Choroid plexus epithelial cell (primary cell): ENCODE measurements around the gene NBAS.

Experiments used
- DNase-seq: peaks from one replicate; pipeline ENCODE4 v3.0.0-alpha.2; 2010; ENCODE audit warnings: low read depth
- H3K4me3 ChIP-seq: 2 replicates; pipeline ENCODE4 v1.5.1; 2011; ENCODE audit warnings: low read depth, mild to moderate bottlenecking, control low read depth, low read length, moderate library complexity
- CTCF ChIP-seq: conservative IDR thresholded peaks from 2 replicates; pipeline ENCODE4 v1.5.1; 2011; ENCODE audit warnings: low read depth, mild to moderate bottlenecking, control low read depth, inconsistent platforms, low read length, moderate library complexity

The NBAS gene

DNA sequence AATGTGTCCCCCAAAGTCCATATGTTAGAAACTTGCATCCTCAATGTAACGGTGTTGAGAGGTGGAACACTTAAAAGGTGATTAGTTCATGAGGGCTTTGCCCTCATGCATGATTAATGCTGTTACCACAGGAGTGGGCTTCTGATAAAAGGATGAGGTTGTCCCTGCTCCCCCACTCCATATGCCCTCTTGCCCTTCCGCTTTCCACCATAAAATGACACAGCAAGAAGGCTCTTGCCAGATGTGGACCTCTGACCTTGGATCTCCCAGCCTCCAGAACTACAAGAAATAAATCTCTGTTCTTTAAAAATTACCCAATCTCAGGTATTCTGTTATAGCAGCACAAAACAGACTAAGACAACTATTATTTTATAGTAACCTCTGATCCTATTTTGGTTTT lies 412.1 kb downstream of the NBAS start:
- no peak for DNase-seq
- no peak for TF ChIP-seq CTCF
- H3K4me3 ChIP-seq: no peak overlapping the region

GRCh38 chr2:15147591-15147990 lies 413.5 kb downstream of the NBAS start:
- TF ChIP-seq CTCF: no peak
- no peak overlapping the region for H3K4me3 ChIP-seq
- DNase-seq: no peak

DNA sequence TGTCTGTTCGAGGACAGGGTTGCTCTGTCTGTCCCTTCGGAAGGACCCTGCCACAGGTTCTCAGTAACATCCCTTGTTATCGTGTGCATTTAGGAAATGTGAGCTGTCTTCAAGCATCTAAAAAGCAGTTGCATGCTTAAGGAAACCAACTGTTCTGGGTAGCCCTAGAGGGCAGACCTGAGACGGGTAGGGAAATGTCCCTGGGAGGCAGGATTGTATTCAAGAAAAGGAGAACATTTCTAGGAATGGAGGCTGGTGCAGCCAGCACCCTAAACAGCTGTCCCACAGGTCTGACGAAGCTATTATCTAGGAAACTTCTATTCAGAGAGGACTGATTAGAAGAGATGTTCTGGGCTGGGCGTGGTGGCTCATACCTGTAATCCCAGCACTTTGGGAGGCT lies 414.2 kb downstream of the NBAS start:
- no peak overlapping the region for H3K4me3 ChIP-seq
- no peak for TF ChIP-seq CTCF
- DNase-seq: no peak

DNA sequence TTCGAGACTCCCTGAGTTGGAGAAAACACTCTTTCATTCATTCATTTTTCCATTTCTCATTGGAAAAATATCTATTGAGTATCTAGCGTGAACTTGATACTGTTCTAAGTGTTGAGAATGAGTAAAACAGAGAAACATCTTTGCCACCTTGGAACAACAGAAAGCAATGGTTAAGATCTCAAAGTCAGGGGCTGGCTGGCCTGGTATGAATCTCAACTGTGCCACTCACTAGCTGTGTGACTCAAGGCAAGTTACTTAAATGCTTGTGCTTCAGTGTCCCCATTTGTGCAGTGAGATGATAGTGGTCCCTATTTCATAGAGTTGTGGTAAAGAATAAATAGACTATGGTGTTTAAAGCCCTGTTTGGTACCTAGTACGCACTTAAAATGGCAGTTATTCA lies 415.2 kb downstream of the NBAS start:
- no peak for DNase-seq
- no peak overlapping the region for H3K4me3 ChIP-seq
- no peak for TF ChIP-seq CTCF

DNA sequence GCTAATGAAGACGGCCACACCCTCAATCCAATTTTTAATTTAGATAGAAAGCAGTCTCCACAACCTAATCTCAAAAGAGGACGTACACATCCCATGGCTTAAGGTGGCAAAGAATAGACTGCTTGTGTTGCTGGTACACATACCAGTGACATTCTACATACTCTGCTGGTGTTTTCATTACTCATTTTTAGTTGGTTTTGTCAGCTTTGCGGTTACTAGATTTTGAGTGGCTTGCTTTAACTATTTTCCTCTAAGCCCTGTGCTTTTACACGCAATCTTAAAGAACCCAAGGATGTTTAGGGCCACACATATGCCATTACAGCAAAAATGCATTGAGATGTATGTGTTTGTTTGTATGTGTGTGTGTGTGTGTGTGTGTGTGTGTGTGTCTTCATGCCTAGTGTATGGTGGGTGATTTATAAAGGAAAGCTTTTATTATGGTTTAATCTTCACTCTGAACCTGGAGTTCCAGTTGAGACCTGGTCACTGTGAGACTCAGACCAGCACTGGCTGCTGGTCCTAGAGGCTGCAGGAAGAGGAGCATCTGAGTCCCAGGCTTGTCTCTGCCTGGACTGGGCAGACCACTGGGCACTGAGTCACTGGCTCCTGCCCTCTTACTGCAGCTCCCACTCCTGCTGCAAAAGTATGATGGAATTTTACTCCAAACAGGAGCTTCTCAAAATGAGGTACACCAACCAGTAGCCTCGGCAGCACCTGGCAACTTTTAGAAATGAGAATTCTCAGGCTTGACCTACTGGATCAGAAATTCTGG lies 415.9 kb downstream of the NBAS start:
- TF ChIP-seq CTCF: no peak
- no peak overlapping the region for H3K4me3 ChIP-seq

GRCh38 chr2:15142069-15142689 lies 419.0 kb downstream of the NBAS start:
- no peak for DNase-seq
- no peak for TF ChIP-seq CTCF
- H3K4me3 ChIP-seq: no peak overlapping the region

More for the DNA sequence above, 415.9 kb downstream of the NBAS start:
- no peak for DNase-seq

DNA sequence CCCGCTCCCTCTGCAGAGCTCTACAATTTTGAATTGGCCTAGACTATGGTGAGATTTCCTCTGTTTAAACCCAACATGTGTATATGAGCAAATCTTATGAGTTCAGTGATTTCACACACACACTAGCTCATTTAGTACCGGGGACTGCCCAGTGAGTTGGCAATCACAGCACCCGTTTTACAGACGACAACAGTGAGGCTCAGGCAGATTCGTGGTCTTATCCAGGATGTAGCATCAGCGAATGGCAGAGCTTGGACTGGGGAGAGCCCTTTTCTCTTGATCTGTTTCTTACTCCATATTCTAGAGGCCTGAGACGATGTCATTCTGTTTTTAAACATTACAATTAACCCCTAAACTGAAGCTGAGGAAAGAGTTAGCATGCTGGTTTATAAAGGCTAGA lies 419.9 kb downstream of the NBAS start:
- no peak for TF ChIP-seq CTCF
- no peak overlapping the region for H3K4me3 ChIP-seq
- no peak for DNase-seq
